C4-2B (cell line): ENCODE data around the gene FAM236B.
"Not testable (repeated sequence)": the region's sequence is repeated elsewhere in the genome, so short reads cannot be mapped to it uniquely, and the experiment has no call there.

ENCODE experiments used
- ZFX ChIP-seq: fragments of 450-650 bp; IDR thresholded peaks from 2 replicates; pipeline ENCODE4 v1.6.1; 2017
- TF ChIP-seq, protein P1 (sequence below): fragments of 450-650 bp; conservative IDR thresholded peaks from 2 replicates; pipeline ENCODE4 v1.5.1; 2017; ENCODE audit warnings: mild to moderate bottlenecking

DNA sequence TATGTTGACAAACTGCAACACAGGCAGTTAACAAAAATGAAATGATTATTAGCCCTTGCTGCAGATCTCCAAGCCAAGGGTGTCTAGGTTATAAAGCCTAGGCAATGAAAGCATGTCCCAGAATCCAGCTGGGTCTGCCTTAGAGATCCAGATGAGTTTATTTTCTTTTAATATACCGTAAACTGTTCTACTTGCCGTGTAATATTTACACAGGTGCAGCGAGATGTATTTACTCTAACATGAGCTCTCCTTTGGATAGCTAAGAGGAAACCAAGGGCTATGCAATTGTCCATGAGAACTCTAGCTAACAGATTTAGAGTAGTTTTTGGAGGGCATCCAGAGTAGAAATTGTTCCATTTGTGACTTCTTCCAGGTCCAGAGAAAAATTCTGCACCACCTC lies 33.9 kb downstream of the FAM236B start:
- TF ChIP-seq, protein P1, sequence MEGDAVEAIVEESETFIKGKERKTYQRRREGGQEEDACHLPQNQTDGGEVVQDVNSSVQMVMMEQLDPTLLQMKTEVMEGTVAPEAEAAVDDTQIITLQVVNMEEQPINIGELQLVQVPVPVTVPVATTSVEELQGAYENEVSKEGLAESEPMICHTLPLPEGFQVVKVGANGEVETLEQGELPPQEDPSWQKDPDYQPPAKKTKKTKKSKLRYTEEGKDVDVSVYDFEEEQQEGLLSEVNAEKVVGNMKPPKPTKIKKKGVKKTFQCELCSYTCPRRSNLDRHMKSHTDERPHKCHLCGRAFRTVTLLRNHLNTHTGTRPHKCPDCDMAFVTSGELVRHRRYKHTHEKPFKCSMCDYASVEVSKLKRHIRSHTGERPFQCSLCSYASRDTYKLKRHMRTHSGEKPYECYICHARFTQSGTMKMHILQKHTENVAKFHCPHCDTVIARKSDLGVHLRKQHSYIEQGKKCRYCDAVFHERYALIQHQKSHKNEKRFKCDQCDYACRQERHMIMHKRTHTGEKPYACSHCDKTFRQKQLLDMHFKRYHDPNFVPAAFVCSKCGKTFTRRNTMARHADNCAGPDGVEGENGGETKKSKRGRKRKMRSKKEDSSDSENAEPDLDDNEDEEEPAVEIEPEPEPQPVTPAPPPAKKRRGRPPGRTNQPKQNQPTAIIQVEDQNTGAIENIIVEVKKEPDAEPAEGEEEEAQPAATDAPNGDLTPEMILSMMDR = not testable (repeated sequence)
- TF ChIP-seq ZFX = not testable (repeated sequence)
